Measurements from ENCODE around the gene KRTAP4-9. TPM values are rescaled to one million over a fixed set of nuclear protein-coding genes. Genes with fewer than 3 reads are reported as not detected.

Gene KRTAP4-9
- polyA plus RNA-seq, 1 donor from 2014 or later: not detected

GRCh38 chr17:41069031-41069430 is 36.2 kb upstream of the KRTAP4-9 start:
- Histone ChIP-seq H2AFZ (ENCODE audit: low read depth, low read length) (no peak overlapping the region), H4K20me1 (ENCODE audit: insufficient read depth) (no peaks in the 10 kb centered on the region), H3K36me3 (ENCODE audit: insufficient read depth, low read length) (no peaks in the 10 kb centered on the region), H3K27ac (ENCODE audit: low read length) (no peak overlapping the region), H3K4me2 (ENCODE audit: low read length) (no peak overlapping the region), H3K4me3 (ENCODE audit: low read length) (no peak overlapping the region), H3K27me3 (ENCODE audit: insufficient read depth, low read depth, low read length) (no peaks in the 10 kb centered on the region), H3F3A (ENCODE audit: insufficient read depth, low read length, poor library complexity, severe bottlenecking) (no peaks in the 10 kb centered on the region), H3K9ac (ENCODE audit: low read length) (no peak overlapping the region), H3K79me2 (replicated peaks; ENCODE audit: insufficient read depth, low read length) (no peaks in the 10 kb centered on the region), H3K9me3 (ENCODE audit: low read length) (no peaks in the 10 kb centered on the region), H3K9me2 (ENCODE audit: insufficient read depth, low read length) (no peaks in the 10 kb centered on the region)
- TF ChIP-seq CTCF (IDR thresholded peaks at IDR 0.05; ENCODE audit: poor library complexity, severe bottlenecking) (no peak), POLR2AphosphoS5 (IDR thresholded peaks at IDR 0.05) (no peak), MXI1 (conservative IDR thresholded peaks at IDR 0.05; ENCODE audit: poor library complexity, severe bottlenecking) (no peak), EZH2 (IDR thresholded peaks at IDR 0.05; ENCODE audit: borderline replicate concordance, insufficient read depth, low read length, poor library complexity, severe bottlenecking) (no peak), REST (IDR thresholded peaks at IDR 0.05; ENCODE audit: borderline replicate concordance) (no peak), RAD21 (conservative IDR thresholded peaks at IDR 0.05) (no peak), TAF1 (IDR thresholded peaks at IDR 0.05; ENCODE audit: low read depth) (no peak), SMC3 (conservative IDR thresholded peaks at IDR 0.05; ENCODE audit: poor library complexity) (no peak), EP300 (conservative IDR thresholded peaks at IDR 0.05; ENCODE audit: poor library complexity, severe bottlenecking) (no peak)

- no peak overlapping the region for H3K9ac ChIP-seq (ENCODE audit: low read length)
- H3K4me2 ChIP-seq (ENCODE audit: low read length): no peak overlapping the region
- H4K20me1 ChIP-seq (ENCODE audit: insufficient read depth): no peaks in the 10 kb centered on the region
- no peaks in the 10 kb centered on the region for H3K79me2 ChIP-seq (replicated peaks; ENCODE audit: insufficient read depth, low read length)
- no peaks in the 10 kb centered on the region for H3K9me2 ChIP-seq (ENCODE audit: insufficient read depth, low read length)
- H3K27me3 ChIP-seq (ENCODE audit: insufficient read depth, low read depth, low read length): no peaks in the 10 kb centered on the region
- no peak for TF ChIP-seq MXI1 (conservative IDR thresholded peaks at IDR 0.05; ENCODE audit: poor library complexity, severe bottlenecking)
- no peak for TF ChIP-seq SMC3 (conservative IDR thresholded peaks at IDR 0.05; ENCODE audit: poor library complexity)
- no peak for TF ChIP-seq CTCF (IDR thresholded peaks at IDR 0.05; ENCODE audit: poor library complexity, severe bottlenecking)
- no peak for TF ChIP-seq POLR2AphosphoS5 (IDR thresholded peaks at IDR 0.05)
- TF ChIP-seq TAF1 (IDR thresholded peaks at IDR 0.05; ENCODE audit: low read depth): no peak
- TF ChIP-seq EP300 (conservative IDR thresholded peaks at IDR 0.05; ENCODE audit: poor library complexity, severe bottlenecking): no peak
- no peak for TF ChIP-seq EZH2 (IDR thresholded peaks at IDR 0.05; ENCODE audit: borderline replicate concordance, insufficient read depth, low read length, poor library complexity, severe bottlenecking)
- TF ChIP-seq REST (IDR thresholded peaks at IDR 0.05; ENCODE audit: borderline replicate concordance): no peak
- no peak for TF ChIP-seq RAD21 (conservative IDR thresholded peaks at IDR 0.05)
- no peak overlapping the region for H3K27ac ChIP-seq (ENCODE audit: low read length)
- no peak overlapping the region for H2AFZ ChIP-seq (ENCODE audit: low read depth, low read length)
- no peaks in the 10 kb centered on the region for H3F3A ChIP-seq (ENCODE audit: insufficient read depth, low read length, poor library complexity, severe bottlenecking)
- H3K9me3 ChIP-seq (ENCODE audit: low read length): no peaks in the 10 kb centered on the region
- H3K4me3 ChIP-seq (ENCODE audit: low read length): no peak overlapping the region
- no peaks in the 10 kb centered on the region for H3K36me3 ChIP-seq (ENCODE audit: insufficient read depth, low read length)
These were observed 33.4 kb upstream of the KRTAP4-9 start for GRCh38 chr17:41071606-41072360.

All from neural cell (in vitro differentiated cells).